NCI-H1694 treated with DMSO at 0.1 percent for 48 hours (cell line): ENCODE measurements around the gene CLTA.
A peak's percentile ranks its signal among the peaks of the same experiment; 100 is the strongest.

Experiments used
- DNase-seq: peaks from one replicate; lab custom pipeline; 2025; lab: John Stamatoyannopoulos, UW

CLTA gene

GRCh38 chr9:36247356-36247755 lies 56.6 kb downstream of the CLTA start:
- DNase-seq = no peak

GRCh38 chr9:36248061-36248460 lies 57.3 kb downstream of the CLTA start:
- peak; percentile 50 for DNase-seq

GRCh38 chr9:36249189-36249588 lies 58.5 kb downstream of the CLTA start:
- DNase-seq = no peak

- DNase-seq = no peak
Measured at GRCh38 chr9:36250079-36250478, 59.4 kb downstream of the CLTA start.

GRCh38 chr9:36251428-36251827 lies 60.7 kb downstream of the CLTA start:
- DNase-seq = no peak

- DNase-seq = peak; percentile 81
Measured at GRCh38 chr9:36258208-36258995, 67.7 kb downstream of the CLTA start, which contains the start of gene GNE. Gene GNE, minus strand, starts transcription at chr9:36258448. Its CDS starts 9,093 bp downstream, at chr9:36249355.

- no peak for DNase-seq
Measured at GRCh38 chr9:36258996-36259533, 68.3 kb downstream of the CLTA start.
